IMR-90 (cell line): Measurements from ENCODE around the gene BPIFB1. TPM values are rescaled to one million over a fixed set of nuclear protein-coding genes. Genes with fewer than 3 reads are reported as not detected.

ENCODE experiments used
- ATAC-seq: fragments of 200-7000 bp; cut with Tn5 transposase; 2 replicates; pipeline ENCODE4 v1.9.1; 2020; ENCODE audit warnings: low read depth, mild to moderate bottlenecking, moderate library complexity
- BruUV-seq: library from RNA; stranded (reverse); fragments of 400-500 nt; replicated peaks from 2 replicates; lab custom pipeline; 2021; lab: Mats Ljungman, UMichigan
- CTCF ChIA-PET: fragments of 300-600 bp; formaldehyde crosslinking; extraction: SDS; loops from one replicate; lab custom pipeline; 2021; ENCODE audit warnings: antibody characterized with exemption; lab: Yijun Ruan, JAX
- POLR2A ChIA-PET: fragments of 300-600 bp; sonication (Branson Sonifier 250); formaldehyde crosslinking; loops from one replicate; lab custom pipeline; 2022; ENCODE audit warnings: antibody characterized with exemption; ENCODE audit not compliant: unreplicated experiment; lab: Charles Lee
- DNase-seq: peaks from one replicate; pipeline ENCODE4 v3.0.0; 2013
- H2AFZ ChIP-seq: replicated peaks from 2 replicates; pipeline ENCODE3; 2013; ENCODE audit warnings: low read length, mild to moderate bottlenecking; ENCODE audit not compliant: poor library complexity
- H2AK5ac ChIP-seq: 2 replicates; pipeline ENCODE4 v1.6.1; 2013; ENCODE audit warnings: low read depth, low read length, inconsistent platforms
- H2AK9ac ChIP-seq: replicated peaks from 2 replicates; pipeline ENCODE3; 2013; ENCODE audit warnings: mild to moderate bottlenecking, low read depth, low read length, moderate library complexity; ENCODE audit not compliant: poor library complexity
- H2BK120ac ChIP-seq: 2 replicates; pipeline ENCODE4 v1.6.1; 2013; ENCODE audit warnings: low read depth, low read length, inconsistent platforms
- H2BK15ac ChIP-seq: 3 replicates; pipeline ENCODE4 v1.6.1; 2013; ENCODE audit warnings: low read depth, low read length, inconsistent platforms
- H2BK20ac ChIP-seq: 2 replicates; pipeline ENCODE4 v1.6.1; 2013; ENCODE audit warnings: low read depth, mild to moderate bottlenecking, inconsistent platforms, low read length, moderate library complexity
- H2BK5ac ChIP-seq: 2 replicates; pipeline ENCODE4 v1.6.1; 2013; ENCODE audit warnings: mild to moderate bottlenecking, low read depth, low read length, inconsistent platforms; ENCODE audit not compliant: poor library complexity, severe bottlenecking
- H3K14ac ChIP-seq: replicated peaks from 2 replicates; pipeline ENCODE4 v1.6.1; 2013; ENCODE audit warnings: low read depth, low read length, inconsistent platforms
- H3K18ac ChIP-seq: 2 replicates; pipeline ENCODE4 v1.6.1; 2013; ENCODE audit warnings: low read depth, low read length, control low read depth
- H3K23ac ChIP-seq: 2 replicates; pipeline ENCODE4 v1.6.1; 2013; ENCODE audit warnings: low read depth, low read length, inconsistent platforms
- H3K27ac ChIP-seq: 2 replicates; pipeline ENCODE4 v1.5.1; 2013; ENCODE audit warnings: mild to moderate bottlenecking, control low read depth, low read length; ENCODE audit not compliant: insufficient read depth
- H3K27me3 ChIP-seq: 2 replicates; pipeline ENCODE4 v1.6.1; 2013; ENCODE audit warnings: low read length; ENCODE audit not compliant: control insufficient read depth, insufficient read depth
- H3K36me3 ChIP-seq: 2 replicates; pipeline ENCODE4 v1.6.1; 2013; ENCODE audit warnings: low read length, mixed read lengths; ENCODE audit not compliant: control insufficient read depth, insufficient read depth
- H3K4ac ChIP-seq: 2 replicates; pipeline ENCODE4 v1.6.1; 2013; ENCODE audit warnings: low read depth, low read length, inconsistent platforms
- H3K4me1 ChIP-seq: 2 replicates; pipeline ENCODE4 v1.6.1; 2013; ENCODE audit warnings: low read length, mixed read lengths; ENCODE audit not compliant: control insufficient read depth, insufficient read depth
- H3K4me2 ChIP-seq: 2 replicates; pipeline ENCODE4 v1.6.1; 2013; ENCODE audit warnings: low read depth, mild to moderate bottlenecking, control low read depth, low read length, moderate library complexity
- H3K4me3 ChIP-seq: 2 replicates; pipeline ENCODE4 v1.5.1; 2013; ENCODE audit warnings: low read depth, mild to moderate bottlenecking, control low read depth, low read length, moderate library complexity; ENCODE audit not compliant: insufficient read depth
- H3K56ac ChIP-seq: 2 replicates; pipeline ENCODE4 v1.6.1; 2013; ENCODE audit warnings: low read length, inconsistent platforms; ENCODE audit not compliant: insufficient read depth; ENCODE audit errors: extremely low read depth
- H3K79me1 ChIP-seq, 2 experiments: 2 replicates each; pipeline ENCODE4 v1.6.1; 2013; ENCODE audit warnings: low read length in 2 of 2, inconsistent platforms in 1 of 2, low read depth in 1 of 2
- H3K9ac ChIP-seq: 2 replicates; pipeline ENCODE4 v1.6.1; 2013; ENCODE audit warnings: low read depth, low read length, control low read depth
- H3K9me1 ChIP-seq: 2 replicates; pipeline ENCODE4 v1.6.1; 2013; ENCODE audit warnings: low read length, inconsistent platforms; ENCODE audit not compliant: insufficient read depth
- H3K9me3 ChIP-seq: 2 replicates; pipeline ENCODE4 v1.6.1; 2013; ENCODE audit warnings: low read length; ENCODE audit not compliant: control insufficient read depth, insufficient read depth
- H4K20me1 ChIP-seq: 2 replicates; pipeline ENCODE4 v1.6.1; 2013; ENCODE audit warnings: low read length, inconsistent platforms; ENCODE audit not compliant: insufficient read depth
- H4K5ac ChIP-seq: 2 replicates; pipeline ENCODE4 v1.6.1; 2013; ENCODE audit warnings: mild to moderate bottlenecking, low read depth, low read length, control low read depth
- H4K8ac ChIP-seq, 2 experiments: 2 replicates each; pipeline ENCODE4 v1.6.1; 2013; ENCODE audit warnings: low read depth in 2 of 2, low read length in 2 of 2, control low read depth in 1 of 2, inconsistent platforms in 1 of 2
- H4K91ac ChIP-seq: 2 replicates; pipeline ENCODE4 v1.6.1; 2013; ENCODE audit warnings: low read depth, low read length, inconsistent platforms; ENCODE audit not compliant: insufficient read depth
- CTCF ChIP-seq: conservative IDR thresholded peaks from 2 replicates; pipeline ENCODE4 v1.5.1; 2012; ENCODE audit warnings: mild to moderate bottlenecking, low read depth, low read length, improper control_type of control experiment
- WGBS, 2 experiments: methylation state at CpG; one replicate each; pipeline versions ENCODE4 v1.1.5 to v1.1.7; 2013; ENCODE audit warnings: missing lambda C conversion rate in 2 of 2; ENCODE audit not compliant: insufficient read length in 1 of 2; ENCODE audit errors: extremely low coverage in 2 of 2; 5-methylcytosine and 5-hydroxymethylcytosine counted together
- dilution Hi-C: fragments of 300-500 bp; cut with HindIII; formaldehyde crosslinking; loops from one replicate; pipeline ENCODE4 v1.14.3; 2018; ENCODE audit warnings: low sequenced_read_pairs; ENCODE audit not compliant: unreplicated experiment
- in situ Hi-C: fragments of 300-500 bp; cut with MboI; formaldehyde crosslinking; loops from 3 replicates; pipeline ENCODE4 v1.14.3; 2019; ENCODE audit warnings: low sequenced_read_pairs, inconsistent platforms, mixed read lengths
- intact Hi-C: fragments of 100-400 bp; cut with micrococcal nuclease; formaldehyde crosslinking; loops from 2 replicates; pipeline ENCODE4 v1.10.0; 2022
- polyA plus RNA-seq, 3 experiments: library from polyadenylated mRNA; depleted of rRNA; stranded (reverse); fragments of >200 nt; gene quantifications; 2 replicates each; pipeline ENCODE4 v1.2.3, GENCODE V29; 2012; ENCODE audit warnings: low replicate concordance in 1 of 3
- total RNA-seq: library from RNA; depleted of rRNA; stranded (reverse); fragments of >200 nt; gene quantifications from 2 replicates; pipeline ENCODE4 v1.2.3, GENCODE V29; 2012

BPIFB1 gene
- total and polyA plus RNA-seq, 2 of the 4 experiments (the other 2 are of a cell fraction), result not detected

- peaks cover 57% of the 10 kb centered on the region for H3K27me3 ChIP-seq
- no peak overlapping the region for H3K18ac ChIP-seq
- DNase-seq (no peak), ATAC-seq (no peak)
- intact Hi-C loops (no loop called here), dilution Hi-C loops (no loop called here), in situ Hi-C loops (no loop called here)
- no peak overlapping the region for H2BK5ac ChIP-seq
- H2AK9ac ChIP-seq, result no peak overlapping the region
- POLR2A ChIA-PET, result no interaction called here
- H3K9ac ChIP-seq, result no peak overlapping the region
- no peak overlapping the region for H3K27ac ChIP-seq
- H4K8ac ChIP-seq, result no peak overlapping the region
- H3K56ac ChIP-seq, result no peak overlapping the region
- no peak overlapping the region for H3K4me2 ChIP-seq
- no peak overlapping the region for H2AK5ac ChIP-seq
- no peak overlapping the region for H2AFZ ChIP-seq
- no peaks in the 10 kb centered on the region for H3K9me1 ChIP-seq
- no peak overlapping the region for H4K91ac ChIP-seq
- no peak overlapping the region for H2BK15ac ChIP-seq
- no peak overlapping the region for H4K5ac ChIP-seq
- H3K4me3 ChIP-seq, result no peak overlapping the region
- no peak overlapping the region for H3K14ac ChIP-seq
- WGBS, 2 experiments, result no CpG with 5 or more reads among the region's 23 CpGs
- no peaks in the 10 kb centered on the region for H3K79me1 ChIP-seq
- no peak overlapping the region for H3K4ac ChIP-seq
- CTCF ChIA-PET, result no interaction called here
- no peak overlapping the region for H3K23ac ChIP-seq
- TF ChIP-seq CTCF, result no peak
- no peak overlapping the region for H2BK120ac ChIP-seq
- no peaks in the 10 kb centered on the region for H3K36me3 ChIP-seq
- no peaks in the 10 kb centered on the region for H3K9me3 ChIP-seq
- H3K4me1 ChIP-seq, result no peaks in the 10 kb centered on the region
- no peak overlapping the region for H2BK20ac ChIP-seq
- H4K20me1 ChIP-seq, result no peaks in the 10 kb centered on the region
- BruUV-seq, result no TSS peak
Observed at GRCh38 chr20:33328157-33329137, 45.4 kb downstream of the BPIFB1 start.
